Daoy (cell line): ENCODE measurements around the gene ARHGEF40. TPM values are rescaled to one million over a fixed set of nuclear protein-coding genes. Genes with fewer than 3 reads are reported as not detected.

Source experiments
- DNase-seq: peaks from one replicate; pipeline ENCODE4 v3.0.0-alpha.2; 2015; ENCODE audit warnings: low read depth
- total RNA-seq: library from RNA; depleted of rRNA; stranded (reverse); fragments of >200 nt; shearing (Covaris generic); gene quantifications from 2 replicates; pipeline ENCODE4 v1.2.3, GENCODE V29; 2014; rRNA removed

ARHGEF40 gene
- total RNA-seq, 1 experiment from 2014 or later: 59.9 TPM

DNA sequence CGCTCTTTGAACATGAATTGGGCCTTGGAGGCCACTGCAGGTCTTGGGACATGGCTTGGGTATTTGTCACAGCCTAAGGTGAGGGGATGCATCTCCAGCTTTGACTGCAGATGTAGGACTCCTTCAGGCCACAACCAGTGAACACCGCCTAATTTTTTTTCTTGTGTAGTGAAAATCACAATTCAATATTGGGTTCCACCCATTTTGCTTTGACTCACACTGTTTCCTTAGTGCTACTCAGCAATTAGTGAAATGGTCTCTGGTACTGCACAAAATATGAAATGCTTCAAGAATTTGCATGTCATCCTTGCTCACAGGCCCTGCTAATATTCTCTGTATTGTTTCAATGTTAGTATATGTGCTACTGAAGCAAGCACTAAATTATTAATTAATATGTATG is 43.3 kb downstream of the ARHGEF40 start:
- no peak for DNase-seq

DNA sequence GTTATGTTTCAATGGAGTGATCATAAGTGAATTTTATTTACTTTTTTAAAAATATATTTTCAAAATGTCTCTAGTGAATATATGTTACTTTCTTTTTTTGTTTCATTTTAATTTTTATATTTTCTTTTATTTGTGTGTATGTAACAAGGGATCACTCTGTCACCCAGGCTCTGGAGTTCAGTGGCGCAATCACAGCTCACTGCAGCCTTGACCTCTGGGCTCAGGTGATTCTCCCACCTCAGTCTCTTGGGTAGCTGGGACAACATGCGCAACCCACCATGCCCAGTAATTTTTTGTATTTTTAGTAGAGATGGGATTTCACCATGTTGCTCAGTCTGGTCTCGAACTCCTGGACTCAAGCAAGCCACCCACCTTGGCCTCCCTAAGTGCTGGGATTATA is 48.8 kb downstream of the ARHGEF40 start:
- DNase-seq: no peak

DNA sequence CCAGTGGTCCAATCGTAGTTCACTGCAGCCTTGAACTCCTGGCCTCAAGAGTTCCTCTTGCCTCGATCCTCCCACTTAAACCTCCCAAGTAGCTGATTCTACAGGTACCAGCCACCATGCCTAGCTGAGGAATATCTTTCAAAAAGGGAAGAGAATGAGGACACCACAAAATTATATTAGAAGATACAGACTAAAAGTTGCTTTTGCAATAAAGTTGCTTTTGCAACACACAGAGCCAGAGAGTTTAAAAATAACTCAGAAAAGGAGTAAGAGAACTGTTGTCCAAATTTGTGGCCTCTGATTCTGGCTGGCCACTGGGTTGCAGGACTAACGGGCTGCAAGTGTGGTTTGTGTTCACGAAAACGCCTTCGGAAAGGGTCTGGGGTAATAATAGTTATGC is 50.6 kb downstream of the ARHGEF40 start:
- DNase-seq: no peak

DNA sequence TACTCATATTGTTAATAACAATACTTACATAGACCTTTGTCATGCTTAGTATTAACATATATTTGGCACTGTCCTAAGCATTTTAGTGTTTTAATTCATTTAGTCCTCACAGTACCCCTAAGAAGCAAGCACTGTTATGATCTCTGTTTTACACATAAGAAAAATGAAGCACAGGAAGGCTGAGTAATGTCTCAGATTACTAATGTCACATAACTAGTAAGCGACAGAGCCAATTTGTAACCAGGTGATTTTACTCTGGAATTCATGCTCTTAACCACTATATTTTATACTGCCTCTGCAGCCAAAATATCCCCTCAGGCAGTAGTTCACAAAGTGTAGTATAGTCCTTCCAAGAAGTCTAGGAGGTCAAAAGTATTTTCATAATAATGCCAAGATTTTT is 51.0 kb downstream of the ARHGEF40 start:
- no peak for DNase-seq

DNA sequence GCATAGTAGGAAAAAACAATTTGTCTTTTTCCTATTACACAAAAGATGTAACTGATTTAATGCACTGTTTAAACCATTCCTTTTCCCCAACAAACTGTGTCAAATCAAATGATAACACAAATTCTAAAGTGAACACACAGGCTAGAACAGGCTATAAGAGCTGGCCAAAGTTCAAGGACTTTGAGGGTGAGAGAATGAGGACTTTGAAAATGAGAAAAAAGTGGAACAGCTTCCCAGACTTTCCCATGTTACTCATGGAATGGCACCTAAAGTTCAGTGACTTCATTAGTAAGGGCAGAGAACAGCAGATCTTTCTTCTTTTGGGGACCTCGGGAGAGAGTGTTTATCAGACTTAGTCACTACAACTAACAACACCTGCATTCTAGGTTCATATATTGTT is 53.3 kb downstream of the ARHGEF40 start:
- DNase-seq: no peak

DNA sequence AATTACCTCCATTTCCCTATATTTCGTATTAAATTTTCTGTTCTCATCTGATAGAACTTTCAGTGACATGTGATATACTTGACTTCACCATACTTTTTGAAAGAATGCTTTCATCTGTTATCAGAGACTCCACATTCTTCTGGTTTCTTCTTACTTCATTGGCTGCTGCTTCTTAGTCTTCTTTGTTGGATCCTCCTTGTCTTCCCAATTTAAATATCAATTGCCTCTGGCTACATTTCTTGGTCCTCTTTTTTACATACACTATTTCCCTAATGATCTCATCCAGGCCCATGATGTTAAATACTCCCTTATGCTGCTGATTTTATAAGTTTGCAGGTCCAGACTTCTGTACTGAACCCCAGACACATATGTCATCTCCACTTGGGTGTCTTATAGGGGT is 63.8 kb downstream of the ARHGEF40 start:
- no peak for DNase-seq

DNA sequence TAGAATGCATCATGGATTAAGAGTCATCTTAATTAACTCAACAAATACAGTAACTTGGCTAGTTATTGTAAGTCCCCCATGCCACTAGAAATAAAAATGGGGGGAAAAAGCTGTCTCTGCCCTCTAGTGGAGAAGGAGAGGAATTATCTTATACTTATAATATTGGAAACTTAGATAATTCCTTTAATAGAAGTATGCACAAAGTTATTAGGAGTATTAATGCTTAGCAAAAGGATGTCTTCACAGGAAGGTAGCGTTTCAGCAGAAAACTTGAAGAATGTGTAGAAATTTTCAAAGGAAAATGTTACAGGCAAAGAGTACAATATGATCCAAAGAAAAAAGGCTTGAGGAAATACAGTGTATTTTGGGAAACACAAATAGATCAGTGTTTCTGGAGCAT is 65.9 kb downstream of the ARHGEF40 start:
- no peak for DNase-seq

Other genes with a start within 250 kb of the ARHGEF40 start
- not detected in 2 replicates for gene RNASE3, start 178.9 kb upstream of the ARHGEF40 start, total RNA-seq
- gene RNASE2, start 114.8 kb upstream of the ARHGEF40 start, total RNA-seq: not detected in 2 replicates
- 106 and 123 TPM in 2 replicates for gene METTL17, start 80.3 kb upstream of the ARHGEF40 start, total RNA-seq
- gene SLC39A2, start 71.0 kb upstream of the ARHGEF40 start, total RNA-seq: not detected in 2 replicates
- gene NDRG2, start 45.2 kb upstream of the ARHGEF40 start, total RNA-seq: 6.3 and 22.7 TPM in 2 replicates
- not detected in 2 replicates for gene TPPP2, start 40.1 kb upstream of the ARHGEF40 start, total RNA-seq
- gene RNASE13, start 35.5 kb upstream of the ARHGEF40 start, total RNA-seq: not detected in 2 replicates
- not detected in 2 replicates for gene RNASE7, start 27.9 kb upstream of the ARHGEF40 start, total RNA-seq
- gene RNASE8, start 12.5 kb upstream of the ARHGEF40 start, total RNA-seq: not detected in 2 replicates
- 13.4 and 13.7 TPM in 2 replicates for gene ZNF219, start 28.4 kb downstream of the ARHGEF40 start, total RNA-seq
- not detected in 2 replicates for gene TMEM253, start 30.8 kb downstream of the ARHGEF40 start, total RNA-seq
- not detected in 2 replicates for gene OR5AU1, start 85.8 kb downstream of the ARHGEF40 start, total RNA-seq
- gene HNRNPC, start 199.1 kb downstream of the ARHGEF40 start, total RNA-seq: 1,331 and 1,352 TPM in 2 replicates
- not detected in 2 replicates for gene RPGRIP1, start 209.8 kb downstream of the ARHGEF40 start, total RNA-seq